ENCODE results near the gene MLLT10. TPM values are rescaled to one million over a fixed set of nuclear protein-coding genes. Genes with fewer than 3 reads are reported as not detected.

MLLT10 gene
- total RNA-seq, result 10 to 100 TPM; 32.8 to 35.4 TPM

GRCh38 chr10:21533467-21534279, at the start of gene MLLT10:
TSS of gene MLLT10 (plus strand) at chr10:21534232. CDS start at chr10:21534645, 413 bp downstream.
- Mint-ChIP-seq H3K27me3 (no peaks in the 10 kb centered on the region), H3K27ac (peak within 1 kb of the TSS; percentile 96), H3K4me1 (ENCODE audit: low read depth) (peaks cover 27% of the 10 kb centered on the region), H3K9me3 (no peaks in the 10 kb centered on the region), H3K4me3 (peak within 1 kb of the TSS; percentile 87), H3K36me3 (peaks cover 9% of the 10 kb centered on the region)
- intact Hi-C loops (cut with micrococcal nuclease), result loop anchor here (1.0 to 2.0 kb wide), 5 partner anchors 8 to 783 kb away; partner anchors contain the start of genes COMMD3 and SKIDA1
- peak; percentile 94 for DNase-seq
- ChIA-PET POLR2A (interaction anchor here (1.6 kb wide), 1 partner anchor 15 kb away, joined by 8 read pairs; no protein-coding TSS in a partner anchor), CTCF (interaction anchor here (1.5 to 2.2 kb wide), 2 partner anchors 16 to 37 kb away, joined by 4 to 5 read pairs; no protein-coding TSS in a partner anchor)

GRCh38 chr10:21487416-21488180, 46.4 kb upstream of the MLLT10 start:
- no peak overlapping the region for H3K27ac Mint-ChIP-seq
- peaks cover 13% of the 10 kb centered on the region for H3K27me3 Mint-ChIP-seq
- H3K9me3 Mint-ChIP-seq, result no peaks in the 10 kb centered on the region
- no peaks in the 10 kb centered on the region for H3K4me1 Mint-ChIP-seq (ENCODE audit: low read depth)
- H3K4me3 Mint-ChIP-seq, result no peak overlapping the region
- no peaks in the 10 kb centered on the region for H3K36me3 Mint-ChIP-seq
- DNase-seq, result no peak
- ChIA-PET POLR2A (no interaction called here), CTCF (interaction anchor here (0.9 to 1.7 kb wide), 2 partner anchors 10 to 185 kb away, joined by 3 to 4 read pairs; no protein-coding TSS in a partner anchor)
- intact Hi-C loops (cut with micrococcal nuclease), result no loop called here

GRCh38 chr10:21488246-21488956, 45.6 kb upstream of the MLLT10 start:
- Mint-ChIP-seq H3K27me3 (peaks cover 14% of the 10 kb centered on the region), H3K27ac (no peak overlapping the region), H3K4me3 (no peak overlapping the region), H3K4me1 (ENCODE audit: low read depth) (no peaks in the 10 kb centered on the region), H3K36me3 (no peaks in the 10 kb centered on the region), H3K9me3 (no peaks in the 10 kb centered on the region)
- ChIA-PET POLR2A (interaction anchor here (0.6 kb wide), 1 partner anchor 436 kb away, joined by 3 read pairs; no protein-coding TSS in a partner anchor), CTCF (interaction anchor here (0.9 to 1.7 kb wide), 2 partner anchors 9 to 185 kb away, joined by 3 to 4 read pairs; no protein-coding TSS in a partner anchor)
- DNase-seq, result no peak
- intact Hi-C loops (cut with micrococcal nuclease), result no loop called here

GRCh38 chr10:21488957-21489446, 45.0 kb upstream of the MLLT10 start:
- peaks cover 19% of the 10 kb centered on the region for H3K27me3 Mint-ChIP-seq
- intact Hi-C loops (cut with micrococcal nuclease), result no loop called here
- H3K27ac Mint-ChIP-seq, result no peak overlapping the region
- no peaks in the 10 kb centered on the region for H3K36me3 Mint-ChIP-seq
- no peaks in the 10 kb centered on the region for H3K9me3 Mint-ChIP-seq
- ChIA-PET POLR2A (interaction anchor here (0.6 kb wide), 1 partner anchor 437 kb away, joined by 3 read pairs; no protein-coding TSS in a partner anchor), CTCF (interaction anchor here (1.0 to 1.7 kb wide), 2 partner anchors 8 to 234 kb away, joined by 3 to 4 read pairs; no protein-coding TSS in a partner anchor)
- H3K4me3 Mint-ChIP-seq, result no peak overlapping the region
- peaks cover under 1% of the 10 kb centered on the region for H3K4me1 Mint-ChIP-seq (ENCODE audit: low read depth)
- DNase-seq, result no peak

- POLR2A ChIA-PET, result no interaction called here
- no peak for DNase-seq
- intact Hi-C loops (cut with micrococcal nuclease), result loop anchor here (10.0 kb wide), 1 partner anchor 1575 kb away; no protein-coding TSS in a partner anchor
- H3K36me3 Mint-ChIP-seq, result no peaks in the 10 kb centered on the region
- no peaks in the 10 kb centered on the region for H3K9me3 Mint-ChIP-seq
- no peak overlapping the region for H3K27ac Mint-ChIP-seq
- peaks cover 5% of the 10 kb centered on the region for H3K4me1 Mint-ChIP-seq (ENCODE audit: low read depth)
- peaks cover 23% of the 10 kb centered on the region for H3K27me3 Mint-ChIP-seq
- CTCF ChIA-PET, result interaction anchor here (1.0 kb wide), 1 partner anchor 235 kb away, joined by 3 read pairs; no protein-coding TSS in a partner anchor
- no peak overlapping the region for H3K4me3 Mint-ChIP-seq
These were observed 43.9 kb upstream of the MLLT10 start for GRCh38 chr10:21490028-21490710.

GRCh38 chr10:21490711-21491105, 43.3 kb upstream of the MLLT10 start:
- ChIA-PET CTCF (no interaction called here), POLR2A (no interaction called here)
- intact Hi-C loops (cut with micrococcal nuclease), result loop anchor here (10.0 kb wide), 1 partner anchor 1574 kb away; no protein-coding TSS in a partner anchor
- peaks cover 28% of the 10 kb centered on the region for H3K27me3 Mint-ChIP-seq
- no peak overlapping the region for H3K27ac Mint-ChIP-seq
- peaks cover 10% of the 10 kb centered on the region for H3K4me1 Mint-ChIP-seq (ENCODE audit: low read depth)
- DNase-seq, result no peak
- H3K4me3 Mint-ChIP-seq, result no peak overlapping the region
- H3K36me3 Mint-ChIP-seq, result no peaks in the 10 kb centered on the region
- no peaks in the 10 kb centered on the region for H3K9me3 Mint-ChIP-seq

- Mint-ChIP-seq H3K36me3 (no peaks in the 10 kb centered on the region), H3K9me3 (no peaks in the 10 kb centered on the region), H3K4me1 (ENCODE audit: low read depth) (peaks cover 10% of the 10 kb centered on the region), H3K27me3 (peaks cover 30% of the 10 kb centered on the region), H3K4me3 (no peak overlapping the region), H3K27ac (no peak overlapping the region)
- intact Hi-C loops (cut with micrococcal nuclease), result loop anchor here (10.0 kb wide), 1 partner anchor 1572 kb away; no protein-coding TSS in a partner anchor
- CTCF ChIA-PET, result no interaction called here
- no peak for DNase-seq
- POLR2A ChIA-PET, result no interaction called here
These were observed 41.6 kb upstream of the MLLT10 start for GRCh38 chr10:21492421-21492820.

- intact Hi-C loops (cut with micrococcal nuclease), result loop anchor here (2.0 to 10.0 kb wide), 3 partner anchors 41 to 1571 kb away; partner anchors contain the start of gene MLLT10
- peaks cover 41% of the 10 kb centered on the region for H3K27me3 Mint-ChIP-seq
- H3K9me3 Mint-ChIP-seq, result no peaks in the 10 kb centered on the region
- peaks cover 12% of the 10 kb centered on the region for H3K4me1 Mint-ChIP-seq (ENCODE audit: low read depth)
- ChIA-PET POLR2A (no interaction called here), CTCF (interaction anchor here (0.6 to 3.7 kb wide), 4 partner anchors 215 to 813 kb away, joined by 3 to 43 read pairs (median 3); partner anchors contain the start of gene DNAJC1)
- H3K4me3 Mint-ChIP-seq, result peak overlapping the region; percentile 68
- H3K36me3 Mint-ChIP-seq, result no peaks in the 10 kb centered on the region
- DNase-seq, result no peak
- no peak overlapping the region for H3K27ac Mint-ChIP-seq
These were observed 40.2 kb upstream of the MLLT10 start for GRCh38 chr10:21493784-21494183.

GRCh38 chr10:21494191-21495001, 39.6 kb upstream of the MLLT10 start:
- H3K4me1 Mint-ChIP-seq (ENCODE audit: low read depth), result peaks cover 12% of the 10 kb centered on the region
- ChIA-PET POLR2A (no interaction called here), CTCF (interaction anchor here (0.8 to 3.7 kb wide), 3 partner anchors 215 to 509 kb away, joined by 3 to 43 read pairs (median 3); partner anchors contain the start of gene DNAJC1)
- intact Hi-C loops (cut with micrococcal nuclease), result loop anchor here (1.0 to 10.0 kb wide), 8 partner anchors 24 to 1570 kb away; partner anchors contain the start of gene MLLT10
- H3K27ac Mint-ChIP-seq, result no peak overlapping the region
- no peaks in the 10 kb centered on the region for H3K36me3 Mint-ChIP-seq
- H3K4me3 Mint-ChIP-seq, result peak overlapping the region; percentile 71
- DNase-seq, result peak; percentile 25
- peaks cover 46% of the 10 kb centered on the region for H3K27me3 Mint-ChIP-seq
- H3K9me3 Mint-ChIP-seq, result no peaks in the 10 kb centered on the region

Data from activated CD4-positive, alpha-beta memory T cell treated with anti-CD3 and anti-CD28 coated beads for 36 hours (primary cell).